Activated T-cell treated with anti-CD3 and anti-CD28 coated beads, Interleukin-2, amount 50 U/mL, for 72 hours (primary cell): Measurements from ENCODE around the gene TEAD1. TPM values are rescaled to one million over a fixed set of nuclear protein-coding genes. Genes with fewer than 3 reads are reported as not detected.

Experiments
- ATAC-seq, 2 donors: fragments of 150-1000 bp; cut with Tn5 transposase; replicated peaks in 1 of 2; 2 replicates each; pipeline ENCODE4 v1.10.0; 2021; ENCODE audit warnings: moderate library complexity in 2 of 2, mild to moderate bottlenecking in 1 of 2
- DNase-seq, 2 donors: peaks; one replicate each; pipeline ENCODE4 v3.0.0; 2021 to 2022; ENCODE audit warnings: mixed read lengths in 1 of 2
- H3K27ac Mint-ChIP-seq: one replicate; pipeline ENCODE4 v1.8.0; 2022; ENCODE audit warnings: mild to moderate bottlenecking, moderate library complexity, mixed read lengths
- H3K27me3 Mint-ChIP-seq: one replicate; pipeline ENCODE4 v1.8.0; 2022; ENCODE audit warnings: low read depth, mixed read lengths
- H3K36me3 Mint-ChIP-seq, 2 donors: one replicate each; pipeline ENCODE4 v1.8.0; 2022; ENCODE audit warnings: mixed read lengths in 2 of 2, mild to moderate bottlenecking in 1 of 2; ENCODE audit not compliant: insufficient read depth in 2 of 2
- H3K4me1 Mint-ChIP-seq: one replicate; pipeline ENCODE4 v1.8.0; 2022; ENCODE audit warnings: low read depth, mixed read lengths
- H3K4me3 Mint-ChIP-seq, 2 donors: one replicate each; pipeline ENCODE4 v1.8.0; 2022; ENCODE audit warnings: mild to moderate bottlenecking in 2 of 2, mixed read lengths in 2 of 2, moderate library complexity in 2 of 2
- H3K9me3 Mint-ChIP-seq, 2 donors: one replicate each; pipeline ENCODE4 v1.8.0; 2022; ENCODE audit warnings: mixed read lengths in 2 of 2
- total RNA-seq, 2 donors: library from RNA; stranded (reverse); gene quantifications; one replicate each; pipeline ENCODE4 v1.2.3, GENCODE V29; 2022

TEAD1 gene
- total RNA-seq, 2 donors from 2014 or later, result 0.31 to 0.35 TPM

GRCh38 chr11:12968826-12969225 lies 294.6 kb downstream of the TEAD1 start:
- Mint-ChIP-seq H3K9me3 (no peaks in the 10 kb centered on the region), H3K4me3 (no peak overlapping the region)

GRCh38 chr11:12971955-12972354 lies 297.7 kb downstream of the TEAD1 start:
- DNase-seq (no peak), ATAC-seq (no peak)
- Mint-ChIP-seq H3K36me3 (no peaks in the 10 kb centered on the region), H3K9me3 (no peaks in the 10 kb centered on the region), H3K27ac (no peak overlapping the region), H3K27me3 (peaks cover 12% of the 10 kb centered on the region), H3K4me1 (no peaks in the 10 kb centered on the region), H3K4me3 (no peak overlapping the region)

More at GRCh38 chr11:12968826-12969225, 294.6 kb downstream of the TEAD1 start:
- DNase-seq (no peak), ATAC-seq (no peak)
- H3K36me3 Mint-ChIP-seq, result no peaks in the 10 kb centered on the region
- H3K27ac Mint-ChIP-seq, result no peak overlapping the region
- H3K4me1 Mint-ChIP-seq, result no peaks in the 10 kb centered on the region
- H3K27me3 Mint-ChIP-seq, result peaks cover 12% of the 10 kb centered on the region

- no peaks in the 10 kb centered on the region for H3K9me3 Mint-ChIP-seq
- no peak overlapping the region for H3K4me3 Mint-ChIP-seq
- no peak for DNase-seq
- H3K27me3 Mint-ChIP-seq, result peaks cover 19% of the 10 kb centered on the region
- no peak for ATAC-seq
- H3K36me3 Mint-ChIP-seq, result no peaks in the 10 kb centered on the region
- H3K27ac Mint-ChIP-seq, result no peak overlapping the region
- H3K4me1 Mint-ChIP-seq, result no peaks in the 10 kb centered on the region
These were observed 299.4 kb downstream of the TEAD1 start for GRCh38 chr11:12973528-12974181.

GRCh38 chr11:12975195-12975594 lies 301.0 kb downstream of the TEAD1 start:
- ATAC-seq, result no peak
- Mint-ChIP-seq H3K4me1 (no peaks in the 10 kb centered on the region), H3K4me3 (no peak overlapping the region), H3K27me3 (peaks cover 19% of the 10 kb centered on the region), H3K9me3 (no peaks in the 10 kb centered on the region), H3K27ac (no peak overlapping the region), H3K36me3 (no peaks in the 10 kb centered on the region)
- DNase-seq, result no peak

GRCh38 chr11:12979928-12980689 lies 305.9 kb downstream of the TEAD1 start:
- no peak for ATAC-seq
- Mint-ChIP-seq H3K27ac (no peak overlapping the region), H3K9me3 (no peaks in the 10 kb centered on the region), H3K4me1 (no peaks in the 10 kb centered on the region), H3K4me3 (no peak overlapping the region), H3K27me3 (peaks cover 13% of the 10 kb centered on the region), H3K36me3 (no peaks in the 10 kb centered on the region)
- DNase-seq, result no peak

- H3K9me3 Mint-ChIP-seq, result no peaks in the 10 kb centered on the region
- no peak for ATAC-seq
- DNase-seq, result no peak
- peaks cover 28% of the 10 kb centered on the region for H3K27me3 Mint-ChIP-seq
- no peaks in the 10 kb centered on the region for H3K4me1 Mint-ChIP-seq
- H3K4me3 Mint-ChIP-seq, result no peak overlapping the region
- no peaks in the 10 kb centered on the region for H3K36me3 Mint-ChIP-seq
- H3K27ac Mint-ChIP-seq, result no peak overlapping the region
These were observed 307.7 kb downstream of the TEAD1 start for GRCh38 chr11:12981676-12982522.

- no peaks in the 10 kb centered on the region for H3K4me1 Mint-ChIP-seq
- peaks cover 24% of the 10 kb centered on the region for H3K27me3 Mint-ChIP-seq
- no peak overlapping the region for H3K4me3 Mint-ChIP-seq
- H3K27ac Mint-ChIP-seq, result no peak overlapping the region
- no peak for ATAC-seq
- DNase-seq, result no peak
- H3K9me3 Mint-ChIP-seq, result no peaks in the 10 kb centered on the region
- H3K36me3 Mint-ChIP-seq, result no peaks in the 10 kb centered on the region
These were observed 309.1 kb downstream of the TEAD1 start for GRCh38 chr11:12983336-12983735.

GRCh38 chr11:12986194-12986898 lies 312.1 kb downstream of the TEAD1 start:
- Mint-ChIP-seq H3K4me1 (no peaks in the 10 kb centered on the region), H3K9me3 (no peaks in the 10 kb centered on the region), H3K27ac (no peak overlapping the region), H3K27me3 (peaks cover 19% of the 10 kb centered on the region), H3K4me3 (no peak overlapping the region), H3K36me3 (no peaks in the 10 kb centered on the region)
- DNase-seq (no peak), ATAC-seq (no peak)

GRCh38 chr11:12989428-12990161 lies 315.4 kb downstream of the TEAD1 start:
- no peak for DNase-seq
- Mint-ChIP-seq H3K27me3 (peaks cover 23% of the 10 kb centered on the region), H3K4me1 (no peaks in the 10 kb centered on the region), H3K9me3 (no peaks in the 10 kb centered on the region), H3K27ac (no peak overlapping the region), H3K36me3 (no peaks in the 10 kb centered on the region), H3K4me3 (no peak overlapping the region)
- no peak for ATAC-seq

GRCh38 chr11:12990162-12990480 lies 315.9 kb downstream of the TEAD1 start:
- H3K27ac Mint-ChIP-seq, result no peak overlapping the region
- no peak for ATAC-seq
- peaks cover 23% of the 10 kb centered on the region for H3K27me3 Mint-ChIP-seq
- H3K9me3 Mint-ChIP-seq, result no peaks in the 10 kb centered on the region
- H3K36me3 Mint-ChIP-seq, result no peaks in the 10 kb centered on the region
- no peak for DNase-seq
- no peak overlapping the region for H3K4me3 Mint-ChIP-seq
- H3K4me1 Mint-ChIP-seq, result no peaks in the 10 kb centered on the region

GRCh38 chr11:12991426-12991825 lies 317.2 kb downstream of the TEAD1 start:
- H3K9me3 Mint-ChIP-seq, result no peaks in the 10 kb centered on the region
- ATAC-seq (no peak), DNase-seq (no peak)
- H3K4me3 Mint-ChIP-seq, result no peak overlapping the region
- no peaks in the 10 kb centered on the region for H3K36me3 Mint-ChIP-seq
- peaks cover 11% of the 10 kb centered on the region for H3K27me3 Mint-ChIP-seq
- H3K4me1 Mint-ChIP-seq, result no peaks in the 10 kb centered on the region
- no peak overlapping the region for H3K27ac Mint-ChIP-seq

GRCh38 chr11:12993626-12994025 lies 319.4 kb downstream of the TEAD1 start:
- Mint-ChIP-seq H3K36me3 (peaks cover 0 to 2% of the 10 kb centered on the region in 2 donors), H3K4me1 (no peaks in the 10 kb centered on the region), H3K27ac (no peak overlapping the region), H3K27me3 (peaks cover 26% of the 10 kb centered on the region), H3K9me3 (no peaks in the 10 kb centered on the region), H3K4me3 (no peak overlapping the region)
- DNase-seq (no peak), ATAC-seq (no peak)
